Measurements from ENCODE around the gene MAPK4. TPM values are rescaled to one million over a fixed set of nuclear protein-coding genes. Genes with fewer than 3 reads are reported as not detected.

The MAPK4 gene
- total and polyA plus RNA-seq, 3 donors from 2014 or later: 9.3 to 18.1 (median 13.3) TPM

DNA sequence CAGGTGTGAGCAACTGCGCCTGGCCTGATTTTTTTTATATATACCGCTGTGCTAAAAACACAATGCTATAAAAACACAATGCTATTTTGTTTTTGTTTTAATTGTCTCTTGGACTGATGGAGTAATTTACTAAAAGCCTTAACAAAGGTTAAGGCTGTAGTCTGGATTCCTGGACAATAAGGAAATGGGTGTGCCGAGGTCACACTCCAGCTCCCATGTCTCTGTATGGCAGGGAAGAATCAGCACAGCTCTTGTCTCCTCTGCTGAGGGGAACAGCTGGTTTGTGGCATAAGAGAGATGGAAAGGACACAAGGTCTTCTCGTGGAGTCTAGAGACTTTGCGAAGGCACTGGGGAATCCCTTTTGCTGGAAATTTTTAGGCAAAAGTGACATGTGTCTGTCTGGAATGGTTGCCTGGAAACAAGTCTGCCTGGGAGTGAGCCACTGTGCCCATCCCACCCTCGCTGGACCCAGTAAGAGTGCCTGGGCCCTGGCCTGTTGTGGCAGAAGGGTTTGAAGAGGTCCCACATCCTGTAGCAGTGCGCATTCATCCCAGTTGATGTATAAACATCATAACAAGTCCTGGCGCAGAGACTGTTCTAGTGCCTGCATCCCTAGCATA, 73.1 kb downstream of the MAPK4 start:
- TF ChIP-seq POLR2A (IDR thresholded peaks at IDR 0.05): no peak
- TF ChIP-seq, protein P1, sequence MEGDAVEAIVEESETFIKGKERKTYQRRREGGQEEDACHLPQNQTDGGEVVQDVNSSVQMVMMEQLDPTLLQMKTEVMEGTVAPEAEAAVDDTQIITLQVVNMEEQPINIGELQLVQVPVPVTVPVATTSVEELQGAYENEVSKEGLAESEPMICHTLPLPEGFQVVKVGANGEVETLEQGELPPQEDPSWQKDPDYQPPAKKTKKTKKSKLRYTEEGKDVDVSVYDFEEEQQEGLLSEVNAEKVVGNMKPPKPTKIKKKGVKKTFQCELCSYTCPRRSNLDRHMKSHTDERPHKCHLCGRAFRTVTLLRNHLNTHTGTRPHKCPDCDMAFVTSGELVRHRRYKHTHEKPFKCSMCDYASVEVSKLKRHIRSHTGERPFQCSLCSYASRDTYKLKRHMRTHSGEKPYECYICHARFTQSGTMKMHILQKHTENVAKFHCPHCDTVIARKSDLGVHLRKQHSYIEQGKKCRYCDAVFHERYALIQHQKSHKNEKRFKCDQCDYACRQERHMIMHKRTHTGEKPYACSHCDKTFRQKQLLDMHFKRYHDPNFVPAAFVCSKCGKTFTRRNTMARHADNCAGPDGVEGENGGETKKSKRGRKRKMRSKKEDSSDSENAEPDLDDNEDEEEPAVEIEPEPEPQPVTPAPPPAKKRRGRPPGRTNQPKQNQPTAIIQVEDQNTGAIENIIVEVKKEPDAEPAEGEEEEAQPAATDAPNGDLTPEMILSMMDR (IDR thresholded peaks at IDR 0.05): no peak
- peaks cover 4% of the 10 kb centered on the region for H3K4me1 ChIP-seq
- H3K36me3 ChIP-seq (ENCODE audit: low read depth, missing control alignments): no peaks in the 10 kb centered on the region
- no peak overlapping the region for H3K4me3 ChIP-seq
- DNase-seq: no peak
- no peak overlapping the region for H3K27ac ChIP-seq
- 82 to 89% methylated on average over 8 of the region's 8 CpGs for WGBS, 2 donors
- H3K27me3 ChIP-seq: no peaks in the 10 kb centered on the region
- H3K9me3 ChIP-seq: no peaks in the 10 kb centered on the region
- intact Hi-C loops (cut with DNase I; ENCODE audit: low total_unique reads): no loop called here

DNA sequence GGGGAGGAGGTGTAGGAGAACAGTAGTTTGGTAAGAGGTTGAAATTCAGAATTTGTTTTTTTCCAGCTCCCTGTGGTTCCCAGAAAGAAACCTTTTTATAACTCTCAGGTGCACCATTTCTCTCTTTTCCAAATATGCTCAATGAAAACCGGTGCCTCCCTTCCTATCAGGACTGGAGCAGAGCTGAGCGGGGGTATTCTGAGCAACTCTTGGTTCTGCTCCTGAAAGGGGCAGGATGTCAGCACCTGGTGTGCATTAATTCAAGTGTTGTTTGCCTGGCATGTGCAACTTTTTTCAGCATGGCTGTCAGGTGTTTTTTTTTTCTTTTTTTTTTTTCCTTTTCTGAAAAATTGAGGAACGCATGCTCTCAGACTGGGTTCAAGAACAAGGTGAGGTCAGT, 74.1 kb downstream of the MAPK4 start:
- TF ChIP-seq, protein P1 (IDR thresholded peaks at IDR 0.05): no peak
- no peak for TF ChIP-seq POLR2A (IDR thresholded peaks at IDR 0.05)
- no peak for DNase-seq
- no peak overlapping the region for H3K4me3 ChIP-seq

GRCh38 chr18:50636366-50637057, 76.6 kb downstream of the MAPK4 start:
- Histone ChIP-seq H3K27me3 (no peaks in the 10 kb centered on the region), H3K9me3 (no peaks in the 10 kb centered on the region), H3K4me3 (no peak overlapping the region), H3K27ac (no peak overlapping the region), H3K4me1 (peaks cover under 1% of the 10 kb centered on the region), H3K36me3 (ENCODE audit: low read depth, missing control alignments) (no peaks in the 10 kb centered on the region)
- DNase-seq: no peak
- TF ChIP-seq POLR2A (IDR thresholded peaks at IDR 0.05): no peak
- TF ChIP-seq, protein P1 (IDR thresholded peaks at IDR 0.05): no peak
- WGBS, 2 donors: 94 to 98% methylated on average over 8 of the region's 8 CpGs
- intact Hi-C loops (cut with DNase I; ENCODE audit: low total_unique reads): no loop called here

More for the DNA sequence above, 74.1 kb downstream of the MAPK4 start:
- Histone ChIP-seq H3K36me3 (ENCODE audit: low read depth, missing control alignments) (no peaks in the 10 kb centered on the region), H3K27ac (no peak overlapping the region), H3K9me3 (no peaks in the 10 kb centered on the region), H3K27me3 (no peaks in the 10 kb centered on the region), H3K4me1 (peaks cover 4% of the 10 kb centered on the region)
- intact Hi-C loops (cut with DNase I; ENCODE audit: low total_unique reads): no loop called here
- 89 to 93% methylated on average over 3 of the region's 3 CpGs for WGBS, 2 donors

DNA sequence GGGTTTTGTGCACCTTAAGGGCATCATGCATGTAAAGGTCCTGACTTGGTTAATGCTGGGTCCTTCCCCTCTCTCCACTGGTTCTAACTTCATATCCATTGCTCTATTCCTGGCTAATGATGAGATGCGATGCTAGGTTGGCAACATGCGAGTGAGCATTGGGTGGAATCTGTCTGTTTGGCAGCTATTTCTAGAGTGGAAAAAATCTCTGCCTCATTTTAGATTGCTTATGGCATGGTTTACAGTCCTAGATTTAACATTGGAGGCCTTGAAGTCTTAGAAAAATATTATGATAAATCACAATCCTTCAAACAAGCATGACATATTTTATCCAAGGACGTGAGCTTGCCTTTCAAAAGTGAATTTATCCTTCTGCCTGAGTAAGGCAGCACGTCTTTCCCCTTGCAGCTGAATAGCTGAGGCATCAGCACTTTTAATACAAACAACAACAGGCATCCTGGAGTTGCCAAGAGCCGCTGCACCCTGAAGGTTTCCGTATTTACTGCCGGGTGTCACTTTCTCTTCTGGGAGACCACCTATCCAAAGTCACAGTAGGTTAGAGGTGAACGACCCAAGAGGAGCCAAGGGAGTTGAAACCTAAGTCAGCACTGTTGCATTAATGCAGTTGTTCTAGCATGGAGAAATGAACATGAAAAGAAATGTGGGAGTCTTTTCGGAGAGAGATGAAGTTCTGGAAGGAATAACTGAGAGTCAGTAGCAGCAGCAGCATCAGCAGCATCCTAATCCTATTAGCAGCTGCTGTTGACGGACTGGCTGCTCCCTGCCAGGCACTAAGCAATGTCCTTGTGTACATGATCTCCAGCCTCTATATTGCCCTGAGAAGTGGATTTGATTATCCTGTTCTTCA, 78.4 kb downstream of the MAPK4 start:
- Histone ChIP-seq H3K27ac (no peak overlapping the region), H3K27me3 (no peaks in the 10 kb centered on the region), H3K4me3 (no peak overlapping the region), H3K36me3 (ENCODE audit: low read depth, missing control alignments) (no peaks in the 10 kb centered on the region), H3K9me3 (no peaks in the 10 kb centered on the region), H3K4me1 (no peaks in the 10 kb centered on the region)
- TF ChIP-seq POLR2A (IDR thresholded peaks at IDR 0.05): no peak
- TF ChIP-seq, protein P1 (IDR thresholded peaks at IDR 0.05): no peak
- 51 to 59% methylated on average over 10 of the region's 10 CpGs for WGBS, 2 donors
- DNase-seq: no peak
- intact Hi-C loops (cut with DNase I; ENCODE audit: low total_unique reads): no loop called here

Data from testis (tissue), 3 donors.